HG03103 (cell line): ENCODE data around the gene NOS3.
A peak's percentile ranks its signal among the peaks of the same experiment; 100 is the strongest.
"Not testable (repeated sequence)": the region's sequence is repeated elsewhere in the genome, so short reads cannot be mapped to it uniquely, and the experiment has no call there.

Source experiments
- ATAC-seq: cut with Tn5 transposase; IDR thresholded peaks from one replicate; pipeline ENCODE4 v1.9.1; 2021; ENCODE audit warnings: low read depth; ENCODE audit not compliant: unreplicated experiment

The NOS3 gene

DNA sequence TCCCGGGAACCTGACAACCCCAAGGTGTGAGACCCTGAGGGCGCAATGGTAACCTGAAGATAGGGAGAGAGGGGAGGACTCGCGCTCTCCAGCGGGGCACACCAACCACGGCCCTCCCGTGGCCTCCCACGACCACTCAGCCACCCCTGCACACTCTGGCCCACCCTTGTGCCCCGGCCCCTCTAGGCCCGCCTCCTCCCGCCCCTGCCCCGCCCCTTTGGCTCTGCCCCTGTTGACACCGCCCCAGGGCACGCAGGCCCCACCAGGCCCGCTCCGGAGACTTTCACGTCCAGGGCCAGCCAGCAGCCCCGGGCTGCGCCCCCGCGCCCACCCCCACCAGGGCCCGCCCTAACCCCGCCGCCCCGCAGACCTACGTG, 22.5 kb downstream of the NOS3 start:
- ATAC-seq = no peak

DNA sequence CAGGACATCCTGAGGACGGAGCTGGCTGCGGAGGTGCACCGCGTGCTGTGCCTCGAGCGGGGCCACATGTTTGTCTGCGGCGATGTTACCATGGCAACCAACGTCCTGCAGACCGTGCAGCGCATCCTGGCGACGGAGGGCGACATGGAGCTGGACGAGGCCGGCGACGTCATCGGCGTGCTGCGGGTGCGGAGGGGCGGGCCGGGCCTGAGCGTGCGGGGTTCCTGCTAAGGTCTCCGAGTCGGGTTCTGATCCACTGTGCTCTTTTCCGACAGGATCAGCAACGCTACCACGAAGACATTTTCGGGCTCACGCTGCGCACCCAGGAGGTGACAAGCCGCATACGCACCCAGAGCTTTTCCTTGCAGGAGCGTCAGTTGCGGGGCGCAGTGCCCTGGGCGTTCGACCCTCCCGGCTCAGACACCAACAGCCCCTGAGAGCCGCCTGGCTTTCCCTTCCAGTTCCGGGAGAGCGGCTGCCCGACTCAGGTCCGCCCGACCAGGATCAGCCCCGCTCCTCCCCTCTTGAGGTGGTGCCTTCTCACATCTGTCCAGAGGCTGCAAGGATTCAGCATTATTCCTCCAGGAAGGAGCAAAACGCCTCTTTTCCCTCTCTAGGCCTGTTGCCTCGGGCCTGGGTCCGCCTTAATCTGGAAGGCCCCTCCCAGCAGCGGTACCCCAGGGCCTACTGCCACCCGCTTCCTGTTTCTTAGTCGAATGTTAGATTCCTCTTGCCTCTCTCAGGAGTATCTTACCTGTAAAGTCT, 23.1 kb downstream of the NOS3 start:
- no peak for ATAC-seq

DNA sequence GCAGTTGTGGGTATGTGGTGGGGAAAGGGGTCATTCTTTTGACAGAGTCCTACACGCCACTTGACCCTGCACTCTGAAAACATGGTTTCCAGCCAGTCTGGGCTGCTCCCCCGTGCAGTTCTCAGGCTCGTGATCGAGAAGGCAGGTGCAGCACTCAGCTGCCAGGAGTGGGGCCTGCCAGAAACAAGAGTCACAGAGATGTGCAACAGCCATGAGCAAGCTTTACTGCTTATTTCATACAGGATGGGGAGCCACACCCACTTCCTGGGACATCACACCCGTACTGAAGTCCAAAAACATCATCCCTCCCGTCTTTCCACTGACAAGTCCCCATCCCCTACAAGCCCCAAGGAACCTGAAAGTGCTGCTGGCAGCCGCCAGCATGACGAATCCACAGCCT, 24.1 kb downstream of the NOS3 start:
- ATAC-seq = no peak

DNA sequence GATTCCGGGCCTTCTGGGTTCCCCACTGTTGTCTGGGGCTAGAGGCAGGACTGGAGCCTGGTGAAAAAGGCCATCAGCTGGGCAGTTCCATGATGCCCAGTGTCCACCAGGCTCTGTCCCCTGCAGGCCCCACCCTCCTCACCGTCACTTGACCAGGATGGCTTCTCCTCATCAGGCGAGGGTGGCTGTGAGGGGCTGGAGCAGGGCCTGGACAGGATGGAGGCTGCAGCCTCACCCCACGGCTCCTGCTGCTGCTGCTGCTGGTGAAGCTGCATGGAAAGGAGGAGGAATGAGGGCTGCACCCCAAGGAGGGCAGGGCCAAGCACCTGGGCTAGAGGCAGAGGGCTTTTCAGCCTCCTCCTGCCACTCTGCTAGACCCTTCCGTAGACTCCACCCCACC, 25.1 kb downstream of the NOS3 start:
- ATAC-seq = no peak

DNA sequence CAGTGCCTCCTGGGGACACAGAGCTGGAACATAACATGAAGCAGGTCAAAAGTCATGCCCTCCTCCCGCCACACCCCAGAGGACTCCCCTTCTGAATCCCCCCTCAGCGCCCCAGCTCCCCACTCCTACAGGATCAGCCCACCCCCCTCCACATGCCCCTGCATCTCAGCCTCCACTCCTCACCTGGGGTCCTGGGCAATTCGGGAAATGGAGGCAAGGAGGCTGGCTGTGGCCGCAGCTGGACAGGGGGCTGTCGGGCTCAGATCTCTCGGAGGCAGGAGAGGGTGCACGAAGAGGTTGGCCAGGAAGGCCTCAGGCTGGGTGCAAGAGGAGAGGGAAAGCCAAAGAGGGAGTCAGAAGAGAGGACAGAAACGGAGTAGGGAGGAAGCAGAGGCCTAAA, 25.7 kb downstream of the NOS3 start:
- no peak for ATAC-seq

DNA sequence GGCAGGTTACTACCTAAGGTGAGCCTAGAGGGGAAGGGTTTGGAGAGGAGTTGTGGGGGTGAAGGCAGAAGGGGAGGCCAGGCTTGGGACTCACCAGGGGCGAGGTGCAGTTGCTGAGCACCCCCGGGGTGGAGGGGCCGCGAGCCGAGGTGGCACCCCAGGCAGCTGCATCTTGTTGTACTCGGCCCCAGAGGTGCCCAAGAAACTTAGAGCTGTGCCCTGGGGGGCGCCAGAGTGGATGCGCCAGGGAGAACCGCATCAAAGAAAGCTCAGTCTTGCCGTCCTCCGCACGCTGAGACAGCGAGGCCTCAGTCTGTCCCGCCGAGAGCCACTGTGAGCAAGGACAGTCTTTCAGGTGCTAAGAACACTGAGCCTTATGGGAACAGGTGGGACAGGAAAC, 26.1 kb downstream of the NOS3 start:
- ATAC-seq = no peak

DNA sequence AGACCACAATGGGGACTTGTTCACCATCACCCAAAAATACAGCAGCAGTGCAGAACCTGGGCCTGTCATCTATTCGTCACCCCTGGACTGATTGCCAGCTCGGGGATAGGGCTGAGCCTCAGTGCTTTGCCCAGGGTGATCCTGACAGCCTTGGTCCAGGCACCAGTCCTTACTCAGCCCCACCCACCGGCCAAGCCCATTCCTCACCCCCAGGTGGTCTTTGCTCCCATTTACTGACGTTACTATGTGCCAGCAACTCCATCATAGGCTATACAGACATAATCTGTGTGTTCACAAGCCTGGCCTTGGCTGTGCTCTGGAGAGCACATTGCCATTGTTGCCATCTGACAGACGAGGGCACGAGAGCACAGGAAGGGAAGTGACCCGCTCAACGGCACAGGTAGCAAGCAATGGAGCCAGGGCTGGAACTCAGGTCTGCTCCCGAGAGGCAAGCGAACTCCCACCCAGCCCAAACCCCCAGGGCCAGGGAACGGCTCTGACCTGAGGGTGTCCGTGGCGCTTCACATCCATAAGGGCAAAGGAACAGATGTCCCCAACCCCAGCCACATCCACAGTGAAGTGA, 26.6 kb downstream of the NOS3 start:
- ATAC-seq = no peak

DNA sequence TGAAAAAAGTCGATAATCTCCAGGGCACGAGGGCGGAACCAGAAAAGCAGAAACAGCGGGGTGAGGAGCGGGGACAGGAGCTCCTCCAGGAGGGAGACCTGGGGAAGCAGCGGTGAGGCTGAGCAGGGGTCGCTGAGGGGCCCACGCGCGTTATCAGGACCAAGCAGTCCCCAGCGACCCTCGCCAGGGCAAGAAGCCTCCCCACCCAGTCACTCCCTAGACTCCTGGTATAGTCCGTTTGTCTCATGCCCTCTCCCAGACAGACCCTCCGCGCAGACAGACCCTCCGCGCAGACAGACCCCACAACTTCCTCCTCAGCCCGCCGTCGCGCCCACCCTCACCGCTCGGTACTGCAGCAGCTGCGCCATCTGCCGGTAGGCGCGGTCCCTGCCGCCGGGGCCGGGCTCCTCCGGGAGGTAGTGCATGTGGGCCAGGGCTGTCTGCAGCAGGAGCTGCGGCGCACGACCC, 27.2 kb downstream of the NOS3 start:
- ATAC-seq = peak; percentile 59

DNA sequence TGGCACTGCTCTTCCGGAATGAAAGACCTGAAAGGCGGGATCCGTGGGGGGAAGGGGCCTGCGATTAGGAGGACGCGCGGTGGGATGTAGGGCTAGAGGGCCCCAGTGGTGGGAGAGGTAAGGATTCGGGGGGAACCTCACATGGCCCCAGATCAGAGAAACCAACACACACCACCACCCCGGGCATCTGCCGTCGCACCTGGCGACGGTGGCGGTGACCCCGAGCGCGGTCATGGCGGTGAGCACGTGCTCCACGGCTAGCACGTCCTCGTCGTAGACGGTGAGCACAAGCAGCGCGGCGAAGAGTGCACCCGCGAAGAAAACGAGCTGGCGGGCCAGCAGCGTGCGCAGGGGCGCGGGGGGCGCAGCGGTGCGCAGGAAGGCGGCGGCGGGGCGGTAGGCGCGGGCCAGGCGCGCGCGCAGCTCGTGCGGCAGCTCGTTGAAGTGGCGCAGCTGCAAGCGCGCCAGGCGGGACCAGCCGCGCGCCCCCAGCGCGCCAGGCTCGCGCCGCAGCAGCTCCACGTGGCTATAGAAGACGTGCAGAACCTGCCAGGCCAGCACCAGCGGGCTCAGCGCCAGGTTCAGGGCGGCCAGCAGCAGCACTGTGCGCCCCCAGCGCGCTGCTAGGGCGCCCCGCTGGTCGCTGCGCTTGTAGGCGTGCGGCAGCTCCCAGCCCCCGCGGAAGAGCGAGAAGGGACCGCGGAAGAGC, 27.8 kb downstream of the NOS3 start:
- ATAC-seq = no peak

DNA sequence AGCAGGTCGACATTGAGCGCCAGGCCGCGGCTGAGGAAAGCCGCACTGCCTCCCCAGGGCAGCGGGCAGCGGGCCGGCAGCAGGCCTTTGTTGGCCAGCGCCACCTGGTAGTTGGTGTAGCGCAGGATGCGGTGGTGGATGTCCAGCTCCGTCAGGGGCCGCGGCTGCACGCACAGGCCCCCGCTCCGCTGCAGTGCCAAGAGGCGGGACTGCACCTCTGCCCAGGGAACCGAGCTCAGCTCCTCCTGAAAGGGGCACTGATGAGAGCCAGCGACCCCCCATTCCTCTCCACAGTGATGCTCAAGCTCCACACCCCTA, 28.3 kb downstream of the NOS3 start:
- ATAC-seq = no peak

DNA sequence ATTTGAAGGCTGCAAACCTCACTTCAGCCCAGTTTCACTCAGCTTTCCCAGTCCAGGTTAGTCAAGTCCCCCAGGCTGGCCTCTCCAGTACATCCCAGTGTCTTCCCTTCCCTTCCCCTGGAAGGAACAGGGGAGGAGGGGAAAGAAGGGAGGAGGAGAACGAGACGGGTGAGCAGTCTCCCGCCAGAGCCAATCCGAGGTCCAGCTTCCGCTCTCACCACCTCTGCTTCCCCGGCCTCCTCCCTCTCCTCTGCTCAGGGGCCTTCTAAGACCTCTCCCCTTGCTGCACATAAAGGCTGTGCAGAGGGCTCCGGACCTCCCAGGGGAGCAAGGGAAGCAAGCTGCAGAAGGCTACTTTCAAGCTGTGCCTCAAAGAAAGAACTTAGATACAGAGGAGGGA, 29.4 kb downstream of the NOS3 start:
- no peak for ATAC-seq

DNA sequence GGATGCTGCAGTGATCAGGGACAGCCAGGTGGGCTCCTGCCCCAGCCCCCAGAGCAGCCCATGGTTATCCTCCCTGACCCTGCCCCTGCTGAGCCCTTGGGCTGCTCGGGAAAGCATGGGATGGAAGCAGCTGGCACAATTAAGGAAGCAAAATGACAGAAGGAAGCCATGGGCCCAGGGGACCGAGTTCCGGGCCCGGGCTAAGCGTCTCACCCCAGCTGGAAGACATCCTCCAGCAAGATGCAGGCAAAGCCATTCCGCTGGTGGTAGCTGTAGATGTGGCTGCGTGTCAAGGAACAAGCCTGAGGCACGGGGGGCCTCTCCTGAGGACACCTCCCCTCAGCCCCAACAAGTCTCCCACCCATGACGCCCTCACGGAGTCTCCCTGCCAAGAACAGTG, 32.4 kb downstream of the NOS3 start:
- ATAC-seq = no peak

DNA sequence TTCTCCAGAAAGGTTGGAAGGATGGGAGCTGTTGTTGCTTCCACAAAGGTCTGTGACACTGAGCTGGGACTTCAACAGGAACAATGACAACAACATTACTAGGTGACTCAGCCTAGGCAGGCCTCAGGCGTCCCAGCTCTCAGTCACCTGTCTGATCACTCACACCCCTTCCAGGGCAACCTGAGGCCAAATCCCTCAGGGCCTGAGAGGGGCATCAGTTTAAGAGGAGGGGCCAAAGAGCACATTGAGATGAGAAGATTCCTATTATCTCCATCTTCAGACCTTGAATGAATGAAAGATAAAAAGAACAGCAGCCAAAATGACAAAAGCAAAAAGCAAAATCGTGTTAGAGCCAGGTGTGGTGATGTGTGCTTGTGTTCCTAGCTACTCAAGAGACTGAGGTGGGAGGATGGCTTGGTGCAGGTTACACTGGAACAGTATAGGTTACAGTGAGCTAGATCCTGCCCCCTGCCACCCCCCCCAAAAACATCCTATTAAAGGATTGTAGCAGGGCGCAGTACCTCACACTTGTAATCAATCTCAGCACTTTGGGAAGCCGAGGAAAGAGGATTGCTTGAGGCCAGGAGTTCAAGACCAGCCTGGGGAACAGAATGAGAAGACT, 33.7 kb downstream of the NOS3 start, which contains the start of gene ATG9B:
Gene ATG9B, minus strand, starts transcription at position 60 of the 622 bp plus-strand sequence. CDS start 71 bp downstream, outside the sequence.
- no peak for ATAC-seq

DNA sequence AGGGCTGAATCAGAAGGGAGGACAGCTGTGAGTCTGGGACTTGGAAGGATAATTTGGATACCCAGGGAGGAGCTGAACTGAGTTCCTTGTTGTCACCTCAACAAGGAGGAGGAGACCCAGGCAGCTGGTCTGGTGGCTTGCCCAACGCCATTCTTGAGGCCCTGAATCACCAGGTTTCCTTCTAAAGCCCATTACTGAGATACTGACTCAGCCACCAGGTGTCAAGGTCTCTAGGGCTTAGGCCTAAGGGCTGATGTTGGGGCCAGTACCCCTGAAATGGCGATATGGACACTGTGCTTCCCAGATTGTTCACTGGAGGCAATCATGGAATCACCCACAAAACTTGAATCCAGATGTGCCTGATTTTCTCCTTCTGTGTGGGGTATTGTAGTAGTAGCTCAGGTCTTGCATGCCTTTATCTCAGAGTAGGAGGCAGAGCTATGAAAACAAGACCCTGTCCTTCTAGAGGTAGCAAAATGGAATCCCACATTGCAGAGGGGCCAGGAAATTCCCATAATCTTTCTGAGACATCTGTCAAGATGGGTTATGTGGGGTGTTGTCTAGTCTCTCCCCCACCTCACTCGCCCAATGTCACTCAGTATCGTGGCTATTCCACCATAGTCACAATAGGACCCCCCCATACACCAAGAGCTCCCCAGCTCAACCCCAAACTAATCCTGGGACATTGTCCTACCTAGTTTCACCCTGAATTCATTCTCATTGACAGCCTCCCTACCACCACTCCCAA, 35.3 kb downstream of the NOS3 start:
- no peak for ATAC-seq

DNA sequence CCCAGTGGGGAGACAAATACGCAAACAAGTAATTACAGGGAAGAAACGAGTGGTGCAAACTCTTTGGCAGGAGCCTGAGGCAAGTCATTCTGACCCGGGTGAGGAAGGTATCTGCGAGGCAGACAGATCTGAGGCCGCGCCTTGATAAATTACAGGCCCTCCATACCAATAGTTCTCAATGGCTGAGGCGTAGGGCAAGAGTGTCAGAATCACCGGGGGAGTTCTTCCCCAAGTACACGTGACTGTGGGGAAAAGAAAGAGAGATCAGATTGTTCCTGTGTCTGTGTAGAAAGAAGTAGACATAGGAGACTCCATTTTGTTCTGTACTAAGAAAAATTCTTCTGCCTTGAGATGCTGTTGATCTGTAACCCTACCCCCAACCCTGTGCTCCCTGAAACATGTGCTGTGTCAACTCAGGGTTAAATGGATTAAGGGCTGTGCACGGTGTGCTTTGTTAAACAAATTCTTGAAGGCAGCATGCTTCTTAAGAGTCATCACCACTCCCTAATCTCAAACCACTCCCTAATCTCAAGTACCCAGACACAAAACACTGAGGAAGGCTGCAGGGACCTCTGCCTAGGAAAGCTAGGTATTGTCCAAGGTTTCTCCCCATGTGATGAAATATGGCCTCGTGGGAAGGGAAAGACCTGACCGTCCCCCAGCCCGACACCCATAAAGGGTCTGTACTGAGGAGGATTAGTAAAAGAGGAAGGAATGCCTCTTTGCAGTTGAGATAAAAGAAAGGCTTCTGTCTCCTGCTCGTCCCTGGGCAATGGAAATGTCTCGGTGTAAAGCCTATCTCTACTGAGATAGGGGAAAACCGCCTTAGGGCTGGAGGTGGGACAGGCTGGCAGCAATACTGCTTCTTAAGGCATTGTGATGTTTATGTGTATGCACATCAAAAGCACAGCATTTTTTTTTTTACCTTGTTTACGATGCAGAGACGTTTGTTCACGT, 36.2 kb downstream of the NOS3 start:
- not testable (repeated sequence) for ATAC-seq

DNA sequence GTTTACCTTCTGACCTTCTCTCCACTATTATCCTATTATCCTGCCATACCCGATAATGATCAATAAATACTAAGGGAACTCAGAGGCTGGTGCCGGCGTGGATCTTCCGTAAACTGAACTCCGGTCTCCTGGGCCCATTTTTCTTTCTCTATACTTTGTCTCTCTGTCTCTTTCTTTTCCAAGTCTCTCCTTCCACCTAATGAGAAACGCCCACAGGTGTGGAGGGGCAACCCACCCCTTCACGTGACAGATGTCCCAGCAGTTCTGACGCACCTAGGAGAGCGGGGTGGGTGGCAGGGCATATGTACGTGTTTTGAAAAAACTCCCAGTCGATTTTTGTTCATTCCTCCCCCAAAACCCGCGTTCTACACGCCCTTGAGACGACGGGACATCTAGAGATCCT, 36.9 kb downstream of the NOS3 start:
- ATAC-seq = peak; percentile 1

DNA sequence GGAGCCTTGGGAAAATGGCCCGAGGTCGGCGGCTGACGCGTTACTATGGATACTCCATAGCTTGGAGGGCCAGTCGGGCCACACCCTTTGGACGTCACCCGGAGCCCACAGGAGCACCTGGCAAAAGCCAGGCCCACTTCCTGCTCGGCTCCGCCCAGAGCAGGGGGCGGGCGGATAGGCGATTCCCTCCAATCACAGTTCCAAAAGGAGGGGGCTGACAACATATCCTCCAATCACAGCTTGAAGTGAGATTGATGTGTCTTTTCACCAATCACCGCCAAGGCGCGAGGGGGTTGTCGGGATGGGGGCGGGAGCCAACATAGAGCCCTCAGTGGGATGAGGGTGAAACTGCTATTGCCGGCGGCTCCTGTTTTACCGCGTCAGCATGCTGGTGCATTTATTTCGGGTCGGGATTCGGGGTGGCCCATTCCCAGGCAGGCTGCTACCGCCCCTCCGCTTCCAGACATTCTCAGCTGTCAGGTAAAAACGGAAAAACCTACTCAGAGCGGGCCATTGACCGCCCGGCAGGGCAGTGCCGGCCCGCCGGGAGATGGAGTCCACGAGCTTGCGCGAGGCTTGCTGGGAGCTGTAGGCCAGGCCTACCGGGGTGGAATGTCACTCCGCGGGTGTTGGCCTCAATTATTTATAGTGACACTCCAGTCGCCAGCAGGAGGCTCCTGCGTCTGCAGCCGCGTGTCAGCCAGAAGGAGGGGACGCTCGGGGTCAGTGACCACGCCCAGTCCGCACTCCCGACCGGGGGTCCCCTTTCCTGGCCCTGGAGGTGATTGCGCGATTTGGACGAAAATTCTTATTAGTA, 37.5 kb downstream of the NOS3 start, which contains the start of gene ABCB8:
Gene ABCB8, plus strand, starts transcription at position 320 of the 817 bp plus-strand sequence. Its CDS starts 66 bp downstream, at position 386.
- peak; percentile 95 for ATAC-seq

DNA sequence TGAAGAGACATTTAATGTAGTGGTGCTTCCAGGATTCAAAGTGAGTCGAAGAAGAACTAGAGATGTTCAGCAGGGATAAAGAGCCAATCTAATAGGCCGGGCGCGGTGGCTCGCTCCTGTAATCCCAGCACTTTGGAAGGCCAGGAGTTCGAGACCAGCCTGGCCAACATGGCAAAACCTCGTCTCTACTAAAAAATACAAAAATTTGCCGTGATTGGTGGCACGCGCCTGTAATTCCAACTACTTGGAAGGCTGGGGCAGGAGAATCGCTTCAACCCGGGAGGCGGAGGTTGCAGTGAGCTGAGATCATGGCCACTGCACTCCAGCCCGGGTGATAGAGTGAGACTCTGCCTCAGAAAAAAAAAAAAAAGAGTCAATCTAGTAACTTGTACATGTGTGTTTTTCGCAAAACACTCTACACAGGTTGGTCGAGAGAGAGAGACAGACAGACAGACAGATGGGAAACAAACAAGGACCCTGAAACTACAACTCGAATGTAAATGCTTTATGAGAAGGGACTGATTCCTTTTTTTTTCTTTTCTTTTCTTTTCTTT, 38.2 kb downstream of the NOS3 start:
- no peak for ATAC-seq
